Measurements from ENCODE around the gene TENM3.

- TF ChIP-seq CTCF (IDR thresholded peaks at IDR 0.05; ENCODE audit: low read depth, low read length, poor library complexity, severe bottlenecking) = no peak
- TF ChIP-seq EZH2phosphoT487 (IDR thresholded peaks at IDR 0.05; ENCODE audit: borderline replicate concordance, low read length) = no peak
Observed at GRCh38 chr4:182775075-182775474, 531.9 kb downstream of the TENM3 start.
